Gastrocnemius medialis (tissue), 4 donors: ENCODE data around the gene ANKRD18B.

Experiments used
- POLR2A ChIP-seq, 2 donors: fragments of 450-650 bp; IDR thresholded peaks; one replicate each; pipeline ENCODE4 v1.6.1; 2017; ENCODE audit warnings: antibody characterized with exemption in 2 of 2, mild to moderate bottlenecking in 2 of 2, moderate library complexity in 2 of 2
- TF ChIP-seq, protein P1 (sequence below), 5 experiments: fragments of 450-650 bp in 3 of 5; fragments of 200-600 bp in 2 of 5; sonication (generic) in 2 of 5; IDR thresholded peaks in 4 of 5; conservative IDR thresholded peaks in 1 of 5; 1 replicate in 4 of 5; 2 replicates in 1 of 5; pipeline ENCODE4 v1.5.1; 2016 to 2019; ENCODE audit warnings: antibody characterized with exemption in 5 of 5, mild to moderate bottlenecking in 3 of 5, moderate library complexity in 3 of 5

- TF ChIP-seq, protein P1, sequence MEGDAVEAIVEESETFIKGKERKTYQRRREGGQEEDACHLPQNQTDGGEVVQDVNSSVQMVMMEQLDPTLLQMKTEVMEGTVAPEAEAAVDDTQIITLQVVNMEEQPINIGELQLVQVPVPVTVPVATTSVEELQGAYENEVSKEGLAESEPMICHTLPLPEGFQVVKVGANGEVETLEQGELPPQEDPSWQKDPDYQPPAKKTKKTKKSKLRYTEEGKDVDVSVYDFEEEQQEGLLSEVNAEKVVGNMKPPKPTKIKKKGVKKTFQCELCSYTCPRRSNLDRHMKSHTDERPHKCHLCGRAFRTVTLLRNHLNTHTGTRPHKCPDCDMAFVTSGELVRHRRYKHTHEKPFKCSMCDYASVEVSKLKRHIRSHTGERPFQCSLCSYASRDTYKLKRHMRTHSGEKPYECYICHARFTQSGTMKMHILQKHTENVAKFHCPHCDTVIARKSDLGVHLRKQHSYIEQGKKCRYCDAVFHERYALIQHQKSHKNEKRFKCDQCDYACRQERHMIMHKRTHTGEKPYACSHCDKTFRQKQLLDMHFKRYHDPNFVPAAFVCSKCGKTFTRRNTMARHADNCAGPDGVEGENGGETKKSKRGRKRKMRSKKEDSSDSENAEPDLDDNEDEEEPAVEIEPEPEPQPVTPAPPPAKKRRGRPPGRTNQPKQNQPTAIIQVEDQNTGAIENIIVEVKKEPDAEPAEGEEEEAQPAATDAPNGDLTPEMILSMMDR (IDR thresholded peaks at IDR 0.05 in 4 of 5, conservative IDR thresholded peaks at IDR 0.05 in 1 of 5), result no peak
- no peak for TF ChIP-seq POLR2A (IDR thresholded peaks at IDR 0.05)
Measured at GRCh38 chr9:33506626-33507370, 17.3 kb upstream of the ANKRD18B start.
